Dedifferentiated amniotic fluid mesenchymal stem cell (primary cell): ENCODE results near the gene KHDC4.

ENCODE experiments used
- DNase-seq: peaks from one replicate; pipeline ENCODE4 v3.0.0-alpha.2; 2016; ENCODE audit errors: extremely low spot score

Gene KHDC4

DNA sequence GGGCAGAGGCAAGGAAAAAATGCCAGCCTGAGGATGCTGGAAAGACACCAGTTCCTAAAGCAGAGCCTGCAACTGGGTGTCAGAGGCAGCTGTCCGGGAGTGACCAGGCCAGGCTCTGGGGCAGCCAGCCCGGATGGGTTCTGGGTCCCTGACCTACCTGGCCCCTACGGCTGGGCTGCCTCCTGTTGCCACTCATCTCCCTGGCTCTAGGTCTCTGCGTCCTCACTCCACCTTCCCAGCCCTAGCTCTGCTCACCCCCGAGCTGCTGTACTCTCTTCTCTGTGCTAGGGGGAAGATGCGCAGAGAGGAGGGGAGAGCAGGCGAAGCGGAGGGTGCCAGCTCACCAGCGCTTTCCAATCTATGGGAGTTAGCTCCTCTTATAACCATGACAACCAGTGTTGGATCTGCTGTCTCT, 35.2 kb upstream of the KHDC4 start:
- no peak for DNase-seq

DNA sequence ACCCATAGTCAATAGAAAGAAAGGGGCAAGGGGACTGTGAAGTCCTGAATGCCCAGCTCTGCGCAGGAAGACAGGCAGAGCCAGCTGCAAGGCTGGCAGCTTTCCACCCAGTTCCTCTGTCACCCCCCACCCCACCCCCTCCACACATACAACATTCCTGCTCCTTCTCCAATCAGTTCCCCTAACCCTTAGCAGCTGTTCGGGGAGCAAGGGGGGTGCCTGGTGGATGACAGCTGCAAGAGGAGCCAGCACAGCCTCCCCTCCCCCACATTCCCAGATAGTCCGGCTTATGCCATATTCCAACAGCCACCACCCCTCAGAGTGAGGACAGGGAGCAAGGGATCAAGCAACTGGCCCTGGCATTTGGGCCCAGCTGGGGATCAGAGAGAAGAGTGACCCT, 34.5 kb upstream of the KHDC4 start:
- no peak for DNase-seq

DNA sequence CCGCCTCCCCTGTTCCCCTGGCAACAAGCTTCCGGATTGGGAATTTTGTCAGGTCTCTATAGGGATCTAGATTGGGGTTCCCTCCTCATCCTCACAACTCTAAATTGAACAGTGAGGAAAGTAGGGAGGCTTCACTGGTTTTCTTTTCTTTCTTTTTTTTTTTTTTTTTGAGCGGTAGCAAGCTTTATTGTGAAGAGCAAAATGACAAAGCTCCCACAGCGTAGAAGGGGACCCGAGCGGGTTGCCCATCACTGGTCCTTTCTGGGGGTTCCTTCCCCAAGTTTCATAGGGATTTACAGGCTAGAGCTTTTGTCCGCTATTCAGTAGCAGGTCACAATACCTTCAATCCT, 33.8 kb upstream of the KHDC4 start:
- DNase-seq = no peak

DNA sequence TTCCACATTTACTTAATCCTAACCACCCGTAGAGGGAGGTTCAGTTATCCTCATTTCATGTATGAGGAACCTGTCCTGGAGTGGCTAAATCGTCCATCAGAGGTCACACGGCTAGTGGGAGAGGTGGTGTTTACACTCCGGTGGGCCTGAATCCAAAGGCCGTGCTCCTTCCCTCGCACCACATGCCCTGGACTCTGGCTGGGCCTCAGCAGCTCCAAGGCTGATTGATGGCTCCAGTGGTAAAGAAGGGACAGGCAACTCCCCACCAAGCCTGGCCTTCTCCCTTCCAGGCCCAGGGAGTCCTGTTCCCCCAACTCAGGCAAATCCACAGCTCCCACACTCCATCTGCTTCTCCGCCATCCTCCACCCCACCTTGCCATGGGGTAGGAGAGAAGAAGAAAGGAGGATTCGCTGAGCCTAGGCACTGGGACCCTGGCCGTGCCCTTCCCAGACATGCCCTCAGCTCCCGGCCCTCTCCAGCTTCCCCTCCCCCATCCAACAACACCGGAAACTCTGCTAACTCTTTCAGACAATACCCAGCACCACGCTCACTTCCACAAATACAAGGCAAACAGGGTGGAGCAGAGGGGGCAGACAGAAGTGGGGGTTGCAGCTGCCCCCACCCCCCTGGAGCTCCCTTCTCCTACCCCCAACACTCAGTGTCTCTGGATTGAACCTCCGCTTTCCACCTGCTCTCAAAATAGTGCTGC, 33.3 kb upstream of the KHDC4 start:
- DNase-seq = no peak

DNA sequence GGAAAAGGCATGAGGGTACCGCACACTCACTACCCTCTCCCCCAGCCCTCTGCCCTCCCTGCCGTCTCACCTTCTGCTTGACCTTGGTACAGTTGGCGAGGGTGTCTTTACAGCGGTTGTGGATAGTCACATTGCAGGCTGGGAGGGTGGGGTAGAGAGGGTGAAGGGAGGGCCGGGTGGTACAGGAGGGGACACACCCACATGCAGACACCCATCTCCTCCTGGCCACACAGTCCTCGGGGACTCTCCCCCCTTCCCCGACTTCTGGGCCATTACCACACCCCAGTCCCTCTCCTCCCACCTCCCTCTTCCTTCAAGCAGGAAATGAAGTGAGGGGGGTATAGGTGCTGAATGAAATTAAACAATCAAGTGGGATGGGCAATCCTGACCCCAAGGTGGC, 32.5 kb upstream of the KHDC4 start:
- no peak for DNase-seq

DNA sequence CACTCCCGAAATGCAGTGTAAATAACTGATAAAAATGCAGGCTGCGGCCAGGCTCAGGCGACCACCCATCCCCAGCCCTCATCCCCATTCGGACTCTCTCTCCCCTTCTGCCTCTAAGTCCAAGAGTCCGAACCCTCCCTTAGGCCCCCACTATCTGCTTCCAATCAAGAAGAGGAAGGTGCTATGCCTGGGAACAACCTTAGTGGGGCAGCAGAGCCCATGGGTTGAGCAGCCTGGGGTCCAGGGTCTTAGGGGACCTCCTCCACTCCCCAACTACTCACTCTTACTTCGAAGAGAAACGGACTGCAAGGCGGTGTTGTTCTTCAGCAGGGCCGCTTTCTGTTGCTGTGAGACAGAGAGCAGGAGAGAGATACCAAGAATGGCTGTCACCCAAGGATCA, 31.9 kb upstream of the KHDC4 start:
- no peak for DNase-seq

DNA sequence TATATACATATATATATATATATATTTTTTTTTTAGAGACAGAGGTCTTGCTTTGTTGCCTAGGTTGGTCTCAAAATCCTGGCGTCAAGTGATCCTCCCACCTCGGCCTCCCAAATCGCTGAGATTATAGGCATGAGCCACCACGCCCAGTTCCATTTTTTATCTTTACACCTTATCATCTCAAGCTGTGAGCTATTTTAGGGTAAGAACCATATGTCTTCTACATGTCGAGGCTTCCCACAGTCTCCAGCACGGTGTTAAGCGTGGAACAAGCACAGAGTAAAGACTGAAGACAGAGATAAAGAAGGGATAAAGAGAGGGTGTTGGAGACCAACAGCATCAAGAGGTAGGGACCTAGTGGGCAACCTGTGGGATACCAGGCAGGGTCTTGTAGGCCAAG, 30.0 kb upstream of the KHDC4 start:
- DNase-seq = no peak

DNA sequence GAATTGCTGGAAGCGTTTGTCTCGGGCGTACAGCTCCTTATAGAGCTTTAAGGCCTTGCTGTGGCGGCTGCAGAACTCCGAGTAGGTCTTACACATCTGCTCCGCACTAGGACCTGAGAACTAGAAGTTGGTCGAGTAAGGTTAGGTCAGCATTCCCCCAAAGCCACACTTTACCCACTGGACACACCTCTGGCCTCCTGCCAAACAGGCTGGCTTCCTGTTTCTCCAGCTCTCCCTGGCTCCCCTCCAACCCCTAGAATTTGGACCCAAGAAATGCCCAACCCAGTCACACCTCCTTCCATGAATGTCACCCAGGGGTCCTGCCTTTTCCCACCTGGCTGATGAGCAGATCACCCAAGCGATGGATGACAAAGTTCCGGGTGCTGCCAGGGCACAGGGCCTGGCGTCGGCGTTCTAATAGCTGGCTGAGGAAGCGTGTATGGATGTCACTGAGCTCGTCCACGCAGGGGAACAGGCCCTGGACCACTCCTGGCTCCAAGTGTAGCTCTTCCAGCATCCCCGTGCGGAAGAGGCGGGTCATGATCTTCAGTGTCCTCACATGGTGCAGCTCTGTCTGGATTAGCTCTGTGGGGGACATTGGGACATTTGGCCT, 28.5 kb upstream of the KHDC4 start:
- no peak for DNase-seq

DNA sequence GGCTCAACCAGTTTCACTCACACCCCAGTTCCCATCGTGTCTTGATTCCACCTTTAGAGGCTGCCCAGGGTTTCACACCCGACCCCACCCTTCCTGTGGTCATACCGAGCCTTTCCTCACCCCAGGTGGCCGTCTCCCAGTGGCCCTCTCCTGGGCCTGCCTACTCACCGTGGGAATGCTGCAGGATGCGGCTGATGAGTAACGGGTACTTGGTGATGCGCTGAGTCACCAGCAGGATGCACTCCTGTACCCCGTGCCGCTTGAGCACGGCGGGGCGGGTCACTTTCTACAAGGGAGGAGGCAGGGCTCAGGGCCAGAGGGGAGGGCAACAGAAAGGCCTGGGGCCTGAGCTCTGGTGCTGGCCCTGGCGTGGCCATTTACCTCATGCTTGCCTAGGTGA, 27.7 kb upstream of the KHDC4 start:
- peak; percentile 63 for DNase-seq

DNA sequence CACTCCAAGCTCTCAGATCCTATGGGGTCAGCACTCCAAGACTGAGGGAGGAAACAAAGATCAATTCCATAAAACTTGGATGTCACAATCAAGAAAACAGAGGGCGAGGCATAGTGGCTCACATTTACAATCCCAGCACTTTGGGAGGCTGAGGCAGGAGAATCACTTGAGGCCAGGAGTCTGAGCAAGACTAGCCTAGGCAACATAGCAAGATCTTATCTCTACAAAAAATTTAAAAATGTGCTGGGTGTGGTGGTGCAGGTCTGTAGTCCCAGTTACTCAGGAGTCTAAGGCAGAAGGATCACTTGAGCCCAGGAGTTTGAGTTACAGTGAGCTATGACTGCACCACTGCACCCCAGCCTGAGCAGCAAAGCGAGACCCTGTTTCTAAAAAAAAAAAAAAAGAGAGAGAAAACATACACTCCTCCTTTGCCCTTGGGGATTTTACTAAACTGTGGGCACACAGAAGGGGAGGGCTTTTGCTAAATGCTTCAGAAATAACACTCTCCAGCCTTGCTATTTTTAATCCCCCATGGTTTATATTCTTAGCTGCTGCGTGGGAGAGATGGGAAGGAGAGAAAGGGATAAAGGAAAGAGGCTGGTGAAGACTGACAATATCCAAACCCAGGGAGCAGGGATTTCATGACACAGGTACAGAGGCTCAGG, 26.0 kb upstream of the KHDC4 start:
- no peak for DNase-seq

DNA sequence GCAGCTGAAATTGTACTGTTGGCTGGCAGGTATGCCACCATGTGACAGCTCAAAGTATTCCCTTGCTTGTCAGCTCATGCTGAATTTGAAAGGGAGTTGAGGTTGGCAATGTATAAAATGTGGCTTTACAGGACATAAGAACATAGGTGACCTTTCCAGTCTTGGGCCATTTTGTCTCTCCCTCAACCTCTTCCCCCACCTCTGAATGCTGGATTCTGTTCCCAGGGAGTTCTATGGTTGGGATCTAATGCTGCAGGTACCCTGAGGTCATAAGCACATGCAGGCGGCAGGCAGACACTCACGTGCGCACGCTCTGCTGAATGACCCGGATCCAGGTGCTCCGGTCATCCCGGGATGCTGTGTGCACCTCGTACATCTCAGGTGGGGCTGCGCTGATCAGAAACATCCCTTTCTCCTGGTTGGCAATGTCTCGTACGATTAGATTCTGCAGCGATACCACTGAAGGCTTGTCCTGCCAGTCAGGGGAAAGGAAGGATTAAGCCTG, 23.2 kb upstream of the KHDC4 start:
- DNase-seq = no peak

DNA sequence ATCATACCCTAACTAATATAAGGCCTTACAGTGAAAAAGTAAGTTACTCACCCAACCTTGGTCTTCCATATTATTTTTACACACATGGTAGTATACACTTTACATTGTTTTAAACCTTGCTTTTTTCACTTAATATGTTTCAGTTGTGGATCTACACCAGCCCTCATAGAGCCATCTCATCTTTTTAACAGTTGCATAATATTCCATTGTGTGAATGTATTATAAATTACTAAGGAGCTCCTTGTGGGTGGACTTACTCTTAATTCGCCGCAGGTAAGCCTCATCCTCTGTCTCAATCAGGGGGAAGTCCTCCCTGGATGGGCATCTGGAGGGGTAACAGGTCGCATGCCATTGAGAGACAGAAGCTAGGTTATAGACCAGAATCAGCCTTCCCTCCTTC, 20.4 kb upstream of the KHDC4 start:
- DNase-seq = no peak

DNA sequence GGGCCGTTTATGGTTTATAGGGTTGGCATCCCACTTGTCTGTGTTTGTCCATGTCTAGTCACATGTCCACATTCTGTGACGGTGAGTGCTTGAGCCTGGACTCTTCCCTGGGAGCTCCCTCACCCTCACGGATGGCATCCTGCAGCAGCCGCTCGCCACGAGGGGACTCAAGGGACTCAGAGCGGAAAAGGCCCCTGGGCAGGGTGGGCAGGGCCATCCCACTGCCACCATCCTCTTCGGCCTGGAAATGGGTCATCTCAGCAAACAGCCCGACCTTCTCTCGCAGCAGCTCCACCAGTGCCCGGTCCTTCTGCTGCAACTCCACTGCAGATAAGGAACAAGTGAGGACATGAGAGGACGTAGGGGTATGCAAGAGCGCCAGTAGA, 18.3 kb upstream of the KHDC4 start:
- no peak for DNase-seq

DNA sequence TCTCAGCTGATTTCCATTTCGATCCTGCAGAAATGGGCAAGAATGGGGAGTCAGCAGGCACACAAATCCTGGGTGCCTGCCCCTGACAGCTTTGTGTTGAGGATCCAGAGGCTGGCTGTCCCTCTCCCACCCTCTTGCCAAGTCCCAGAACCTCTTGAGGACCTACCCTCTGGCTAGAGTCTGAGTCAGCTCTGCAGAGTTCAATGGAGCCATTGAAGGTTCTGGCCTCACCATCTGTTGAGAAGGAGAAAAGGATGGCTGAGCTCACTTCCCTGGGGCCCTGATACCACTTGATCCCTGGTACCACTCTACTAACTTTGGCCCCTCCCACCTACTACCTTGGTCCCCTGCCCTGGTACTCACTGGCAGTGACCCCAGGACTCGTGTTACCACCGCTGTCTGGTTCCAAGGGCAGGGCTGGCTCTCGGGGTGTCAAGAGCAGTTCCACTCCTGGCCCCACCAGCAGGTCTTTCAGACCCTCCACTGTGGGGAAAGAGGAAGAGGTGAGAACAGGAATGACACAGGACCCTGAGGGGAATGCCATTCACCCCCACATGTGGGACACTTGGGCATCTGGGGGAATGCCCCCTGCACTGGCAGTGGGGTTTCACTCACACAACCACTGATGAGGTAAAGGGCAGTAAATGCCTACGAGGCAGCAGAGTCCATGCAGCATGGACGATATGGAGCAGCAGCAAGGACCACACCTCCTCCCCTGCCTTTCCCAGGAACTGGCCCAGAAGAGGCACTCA, 17.7 kb upstream of the KHDC4 start:
- no peak for DNase-seq

DNA sequence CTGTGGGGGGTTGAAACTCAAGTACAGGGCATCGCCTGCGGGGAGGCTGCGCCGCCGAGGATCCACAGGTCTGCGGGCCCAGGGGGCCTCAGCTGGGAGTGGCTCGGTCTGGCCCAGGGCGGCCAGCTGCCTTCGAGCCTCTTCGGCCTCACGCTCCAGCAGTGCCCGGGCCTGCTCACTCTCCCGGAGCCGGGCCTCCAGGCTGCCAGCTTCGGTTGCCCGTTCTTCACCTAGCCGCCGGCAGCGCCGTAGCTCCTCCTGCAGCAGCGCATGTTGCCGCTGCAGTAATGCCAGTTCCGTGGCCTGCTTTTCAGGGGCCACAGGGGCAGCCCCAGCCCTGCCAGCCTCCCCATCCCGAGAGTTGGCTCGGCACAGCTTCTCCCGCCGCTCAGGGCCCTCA, 16.6 kb upstream of the KHDC4 start:
- DNase-seq = no peak

DNA sequence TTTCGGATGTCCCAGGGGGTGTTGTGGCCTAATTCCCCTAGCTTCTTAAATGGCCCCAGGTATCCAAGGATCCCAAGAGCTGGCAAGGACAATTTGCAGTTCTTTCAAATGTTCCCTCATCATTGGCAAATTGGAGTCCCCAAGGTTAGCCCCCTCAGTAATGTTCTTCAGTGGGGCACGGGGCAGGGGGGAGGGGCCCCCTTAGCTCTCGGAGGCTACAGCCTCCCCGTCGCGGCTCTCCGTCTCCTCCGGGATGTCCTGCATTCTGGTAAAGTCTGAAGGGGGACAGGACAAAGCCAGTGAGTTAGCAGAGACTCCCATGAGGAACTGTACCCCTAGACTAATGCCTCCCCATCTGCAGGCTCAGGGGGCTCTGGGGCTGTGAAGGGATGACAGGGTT, 13.5 kb upstream of the KHDC4 start:
- no peak for DNase-seq

DNA sequence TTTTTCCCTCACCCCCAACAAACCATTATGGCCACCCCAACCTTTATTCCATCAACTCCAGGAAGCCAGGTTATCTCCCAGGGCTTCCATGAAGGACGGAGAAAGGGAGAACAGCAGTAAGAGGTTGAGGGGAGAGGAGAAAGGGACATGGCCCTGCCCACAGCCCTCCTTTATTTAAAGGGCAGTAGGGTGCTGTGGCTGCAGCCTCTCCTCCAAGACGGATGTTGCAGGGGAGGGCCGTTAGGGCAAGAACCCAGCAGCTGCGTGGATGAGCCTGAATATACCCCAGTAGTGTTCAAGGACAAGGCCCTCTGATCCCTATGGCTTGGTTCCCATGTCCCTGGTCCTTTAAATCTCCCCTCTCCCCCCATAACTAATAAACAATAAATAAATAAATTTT, 13.1 kb upstream of the KHDC4 start:
- DNase-seq = no peak

DNA sequence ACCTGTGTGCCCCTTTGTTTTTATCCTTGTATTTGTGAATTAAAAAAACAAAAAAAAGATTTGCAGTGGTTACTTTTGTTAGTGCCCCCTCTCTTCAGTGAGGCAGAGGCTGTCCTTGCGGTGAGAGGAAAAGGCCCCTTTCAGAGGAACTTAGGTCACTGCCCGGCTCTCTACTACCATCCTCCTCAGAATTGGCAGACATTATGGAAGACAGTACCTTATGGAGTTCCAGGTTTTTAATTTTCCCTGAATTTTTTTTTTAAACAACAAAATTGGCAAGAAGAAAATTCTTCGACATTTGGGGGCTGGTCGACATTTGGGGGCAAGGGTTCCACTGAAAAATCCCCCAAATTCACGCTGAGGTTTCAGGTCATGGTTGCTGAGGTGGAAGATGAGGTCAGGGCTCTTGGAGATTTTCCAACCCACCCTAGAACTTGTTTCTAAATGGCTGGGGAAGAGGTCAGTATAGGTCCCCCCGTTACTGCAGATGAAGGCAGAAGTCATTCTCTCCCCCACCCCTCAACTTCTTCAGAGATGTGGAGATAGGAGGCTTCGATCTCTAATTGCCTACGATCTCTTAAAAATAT, 12.5 kb upstream of the KHDC4 start:
- no peak for DNase-seq

DNA sequence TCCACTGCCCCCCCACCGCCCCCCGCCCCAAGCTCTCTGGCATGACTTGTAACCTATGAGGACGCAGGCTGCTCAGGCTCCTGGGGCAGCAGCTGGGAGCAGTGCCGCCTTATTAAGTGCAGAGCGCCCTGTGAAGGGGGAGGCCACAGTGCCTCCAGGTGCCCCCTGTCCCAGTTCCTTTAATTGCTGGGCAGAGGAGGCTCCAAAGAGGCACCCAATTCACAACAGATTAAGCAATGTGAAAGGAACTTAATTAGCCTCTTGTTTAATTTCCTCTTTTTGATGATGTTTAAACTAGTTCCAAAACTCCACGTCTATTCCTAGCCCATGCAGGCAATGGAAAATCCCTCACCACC, 10.2 kb upstream of the KHDC4 start:
- no peak for DNase-seq

DNA sequence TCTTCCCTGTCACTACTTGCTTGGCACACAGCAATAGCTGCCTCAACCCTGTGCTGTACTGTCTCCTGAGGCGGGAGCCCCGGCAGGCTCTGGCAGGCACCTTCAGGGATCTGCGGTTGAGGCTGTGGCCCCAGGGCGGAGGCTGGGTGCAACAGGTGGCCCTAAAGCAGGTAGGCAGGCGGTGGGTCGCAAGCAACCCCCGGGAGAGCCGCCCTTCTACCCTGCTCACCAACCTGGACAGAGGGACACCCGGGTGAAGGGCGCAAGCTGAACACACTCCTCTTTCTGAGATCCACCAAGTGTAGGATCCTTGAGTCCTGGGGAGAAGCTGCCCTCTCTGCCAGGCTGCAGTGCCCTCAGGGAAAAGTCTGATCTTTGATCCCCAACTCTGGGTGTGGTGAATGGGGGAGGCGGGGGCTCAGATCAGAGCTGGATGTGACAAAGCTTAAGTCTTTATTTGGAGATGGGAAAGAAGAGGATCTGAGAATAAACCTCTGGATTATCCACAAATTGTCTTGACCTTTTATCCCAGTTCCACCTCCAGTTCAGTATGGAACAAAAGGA, 8.4 kb upstream of the KHDC4 start:
- DNase-seq = no peak

DNA sequence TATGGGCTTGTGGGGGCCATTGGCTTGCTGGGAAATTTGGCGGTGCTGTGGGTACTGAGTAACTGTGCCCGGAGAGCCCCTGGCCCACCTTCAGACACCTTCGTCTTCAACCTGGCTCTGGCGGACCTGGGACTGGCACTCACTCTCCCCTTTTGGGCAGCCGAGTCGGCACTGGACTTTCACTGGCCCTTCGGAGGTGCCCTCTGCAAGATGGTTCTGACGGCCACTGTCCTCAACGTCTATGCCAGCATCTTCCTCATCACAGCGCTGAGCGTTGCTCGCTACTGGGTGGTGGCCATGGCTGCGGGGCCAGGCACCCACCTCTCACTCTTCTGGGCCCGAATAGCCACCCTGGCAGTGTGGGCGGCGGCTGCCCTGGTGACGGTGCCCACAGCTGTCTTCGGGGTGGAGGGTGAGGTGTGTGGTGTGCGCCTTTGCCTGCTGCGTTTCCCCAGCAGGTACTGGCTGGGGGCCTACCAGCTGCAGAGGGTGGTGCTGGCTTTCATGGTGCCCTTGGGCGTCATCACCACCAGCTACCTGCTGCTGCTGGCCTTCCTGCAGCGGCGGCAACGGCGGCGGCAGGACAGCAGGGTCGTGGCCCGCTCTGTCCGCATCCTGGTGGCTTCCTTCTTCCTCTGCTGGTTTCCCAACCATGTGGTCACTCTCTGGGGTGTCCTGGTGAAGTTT, 7.8 kb upstream of the KHDC4 start:
- DNase-seq = no peak
